MM.1S (cell line): ENCODE measurements around the gene APBB1IP.

Experiments used
- DNase-seq: peaks from one replicate; pipeline ENCODE4 v3.0.0-alpha.2; 2015
- H2AFZ ChIP-seq: fragments of 300-600 bp; sonication (generic); 2 replicates; pipeline ENCODE4 v1.6.0; 2016; ENCODE audit warnings: antibody characterized with exemption, low read length
- H3F3A ChIP-seq: fragments of 300-600 bp; sonication (generic); 2 replicates; pipeline ENCODE4 v1.6.1; 2016; ENCODE audit warnings: mild to moderate bottlenecking, antibody characterized with exemption, low read length, moderate library complexity, mixed read lengths; ENCODE audit not compliant: insufficient read depth
- H3K27ac ChIP-seq: fragments of 300-600 bp; sonication (generic); 2 replicates; pipeline ENCODE4 v1.5.1; 2016; ENCODE audit warnings: mild to moderate bottlenecking, low read length
- H3K27me3 ChIP-seq: fragments of 300-600 bp; sonication (generic); replicated peaks from 2 replicates; pipeline ENCODE4 v1.6.0; 2016; ENCODE audit warnings: low read length; ENCODE audit not compliant: insufficient read depth
- H3K36me3 ChIP-seq: fragments of 300-600 bp; sonication (generic); replicated peaks from 2 replicates; pipeline ENCODE4 v1.6.1; 2016; ENCODE audit warnings: mild to moderate bottlenecking, low read length, mixed read lengths; ENCODE audit not compliant: insufficient read depth
- H3K4me1 ChIP-seq: fragments of 300-600 bp; sonication (generic); 2 replicates; pipeline ENCODE4 v1.6.1; 2016; ENCODE audit warnings: low read length, mixed read lengths
- H3K4me2 ChIP-seq: fragments of 300-600 bp; sonication (generic); 2 replicates; pipeline ENCODE4 v1.6.0; 2016; ENCODE audit warnings: low read depth, low read length
- H3K4me3 ChIP-seq: fragments of 300-600 bp; sonication (generic); 2 replicates; pipeline ENCODE4 v1.5.1; 2016; ENCODE audit warnings: low read length, mixed read lengths
- H3K79me2 ChIP-seq: fragments of 300-600 bp; sonication (generic); 2 replicates; pipeline ENCODE4 v1.6.1; 2016; ENCODE audit warnings: mixed run types, low read length, mixed read lengths
- H3K9ac ChIP-seq: fragments of 300-600 bp; sonication (generic); 2 replicates; pipeline ENCODE4 v1.6.1; 2016; ENCODE audit warnings: low read length, mixed read lengths
- H3K9me2 ChIP-seq: fragments of 300-600 bp; sonication (generic); replicated peaks from 2 replicates; pipeline ENCODE4 v1.6.1; 2016; ENCODE audit warnings: mild to moderate bottlenecking, low read length, mixed read lengths; ENCODE audit not compliant: insufficient read depth
- H3K9me3 ChIP-seq: fragments of 300-600 bp; sonication (generic); replicated peaks from 2 replicates; pipeline ENCODE4 v1.6.1; 2016; ENCODE audit warnings: mild to moderate bottlenecking, low read length, mixed read lengths; ENCODE audit not compliant: insufficient read depth
- H4K20me1 ChIP-seq: fragments of 300-600 bp; sonication (generic); 2 replicates; pipeline ENCODE4 v1.6.1; 2016; ENCODE audit warnings: mild to moderate bottlenecking, low read length, moderate library complexity, mixed read lengths; ENCODE audit not compliant: insufficient read depth
- CTCF ChIP-seq: fragments of 300-600 bp; sonication (generic); IDR thresholded peaks from 2 replicates; pipeline ENCODE4 v1.5.1; 2016; ENCODE audit warnings: antibody characterized with exemption, low read length, mixed read lengths
- EZH2 ChIP-seq: fragments of 300-600 bp; sonication (generic); optimal IDR thresholded peaks from 2 replicates; pipeline ENCODE3; 2017; ENCODE audit warnings: low read depth, mild to moderate bottlenecking, antibody characterized with exemption, low read length, mixed read lengths
- EZH2phosphoT487 ChIP-seq: fragments of 300-600 bp; sonication (generic); IDR thresholded peaks from 2 replicates; pipeline ENCODE4 v1.6.1; 2018; ENCODE audit warnings: antibody characterized with exemption, low read length

The APBB1IP gene

GRCh38 chr10:26441491-26442214, 3.5 kb downstream of the APBB1IP start:
- Histone ChIP-seq H3K4me2 (no peak overlapping the region), H3K27ac (no peak overlapping the region), H3F3A (peaks cover 14% of the 10 kb centered on the region), H3K27me3 (no peaks in the 10 kb centered on the region), H3K4me1 (no peaks in the 10 kb centered on the region), H3K9me3 (no peaks in the 10 kb centered on the region), H3K79me2 (no peaks in the 10 kb centered on the region), H3K9ac (no peak overlapping the region), H4K20me1 (no peaks in the 10 kb centered on the region), H3K4me3 (no peak overlapping the region), H3K36me3 (no peaks in the 10 kb centered on the region), H3K9me2 (no peaks in the 10 kb centered on the region), H2AFZ (no peak overlapping the region)
- no peak for DNase-seq
- TF ChIP-seq EZH2 (no peak), EZH2phosphoT487 (no peak), CTCF (no peak)

- H3K36me3 ChIP-seq: no peaks in the 10 kb centered on the region
- H3K4me1 ChIP-seq: 0 out of 2 replicates have a peak, but pooled peaks cover 5% of the 10 kb centered on the region
- H3K27me3 ChIP-seq: no peaks in the 10 kb centered on the region
- no peaks in the 10 kb centered on the region for H4K20me1 ChIP-seq
- H3F3A ChIP-seq: no peaks in the 10 kb centered on the region
- no peak for TF ChIP-seq EZH2phosphoT487
- no peak for TF ChIP-seq CTCF
- TF ChIP-seq EZH2: no peak
- no peak overlapping the region for H3K9ac ChIP-seq
- no peaks in the 10 kb centered on the region for H3K9me3 ChIP-seq
- H2AFZ ChIP-seq: no peak overlapping the region
- no peaks in the 10 kb centered on the region for H3K9me2 ChIP-seq
- 0 out of 2 replicates have a peak, but pooled peaks cover 3% of the 10 kb centered on the region for H3K79me2 ChIP-seq
- DNase-seq: no peak
- H3K27ac ChIP-seq: no peak overlapping the region
- H3K4me2 ChIP-seq: no peak overlapping the region
- no peak overlapping the region for H3K4me3 ChIP-seq
Observed at GRCh38 chr10:26445411-26446031, 7.4 kb downstream of the APBB1IP start.

- TF ChIP-seq CTCF (no peak), EZH2 (no peak), EZH2phosphoT487 (no peak)
- H3K4me2 ChIP-seq: no peak overlapping the region
- H3F3A ChIP-seq: no peaks in the 10 kb centered on the region
- H4K20me1 ChIP-seq: no peaks in the 10 kb centered on the region
- H3K9me3 ChIP-seq: no peaks in the 10 kb centered on the region
- no peak overlapping the region for H2AFZ ChIP-seq
- H3K79me2 ChIP-seq: 0 out of 2 replicates have a peak, but pooled peaks cover 3% of the 10 kb centered on the region
- H3K27me3 ChIP-seq: no peaks in the 10 kb centered on the region
- H3K4me1 ChIP-seq: 0 out of 2 replicates have a peak, but pooled peaks cover 5% of the 10 kb centered on the region
- DNase-seq: no peak
- H3K36me3 ChIP-seq: no peaks in the 10 kb centered on the region
- H3K4me3 ChIP-seq: no peak overlapping the region
- no peaks in the 10 kb centered on the region for H3K9me2 ChIP-seq
- H3K9ac ChIP-seq: no peak overlapping the region
- no peak overlapping the region for H3K27ac ChIP-seq
Observed at GRCh38 chr10:26446258-26446657, 8.1 kb downstream of the APBB1IP start.
